Activated CD4-positive, alpha-beta T cell treated with anti-CD3 and anti-CD28 coated beads, Interleukin-2, amount 50 U/mL, for 1 hour (primary cell): ENCODE measurements around the gene CGN.
A peak's percentile ranks its signal among the peaks of the same experiment; 100 is the strongest.
"Not testable (repeated sequence)": the region's sequence is repeated elsewhere in the genome, so short reads cannot be mapped to it uniquely, and the experiment has no call there.

ENCODE experiments used
- DNase-seq: peaks from one replicate; pipeline ENCODE4 v3.0.0-alpha.2; 2020

The CGN gene

GRCh38 chr1:151502859-151503780 lies 8.1 kb upstream of the CGN start:
- DNase-seq = no peak

- no peak for DNase-seq
Observed at GRCh38 chr1:151504252-151504651, 6.9 kb upstream of the CGN start.

GRCh38 chr1:151504759-151505158 lies 6.4 kb upstream of the CGN start:
- DNase-seq = no peak

GRCh38 chr1:151508833-151509232 lies 2.4 kb upstream of the CGN start:
- DNase-seq = no peak

- DNase-seq = no peak
Observed at GRCh38 chr1:151509350-151510019, 1.7 kb upstream of the CGN start.

- no peak for DNase-seq
Observed at GRCh38 chr1:151510020-151510405, 1.2 kb upstream of the CGN start.

- DNase-seq = no peak
Observed at GRCh38 chr1:151510614-151510956, 602 bp upstream of the CGN start.

- DNase-seq = peak; percentile 26
Observed at GRCh38 chr1:151511636-151512215, 539 bp downstream of the CGN start.

GRCh38 chr1:151512326-151512725 lies 1.1 kb downstream of the CGN start:
- DNase-seq = no peak

GRCh38 chr1:151512801-151513625 lies 1.8 kb downstream of the CGN start:
- no peak for DNase-seq

GRCh38 chr1:151513626-151514121 lies 2.5 kb downstream of the CGN start:
- no peak for DNase-seq

- no peak for DNase-seq
Observed at GRCh38 chr1:151514366-151514765, 3.2 kb downstream of the CGN start.

- DNase-seq = no peak
Observed at GRCh38 chr1:151515265-151515664, 4.1 kb downstream of the CGN start.

GRCh38 chr1:151516031-151516511 lies 4.9 kb downstream of the CGN start:
- no peak for DNase-seq

GRCh38 chr1:151518431-151518830 lies 7.2 kb downstream of the CGN start:
- no peak for DNase-seq

- DNase-seq = no peak
Observed at GRCh38 chr1:151518936-151519335, 7.7 kb downstream of the CGN start.

- no peak for DNase-seq
Observed at GRCh38 chr1:151519667-151520066, 8.5 kb downstream of the CGN start.

- no peak for DNase-seq
Observed at GRCh38 chr1:151520359-151520758, 9.2 kb downstream of the CGN start.

- DNase-seq = not testable (repeated sequence)
Observed at GRCh38 chr1:151522427-151522826, 11.2 kb downstream of the CGN start.

GRCh38 chr1:151523326-151523725 lies 12.1 kb downstream of the CGN start:
- no peak for DNase-seq

- no peak for DNase-seq
Observed at GRCh38 chr1:151524736-151525135, 13.5 kb downstream of the CGN start.

GRCh38 chr1:151526735-151527525 lies 15.7 kb downstream of the CGN start:
- DNase-seq = no peak
